OCI-LY7 (cell line): ENCODE results near the gene TRPM8.

ENCODE experiments used
- CTCF ChIP-seq: fragments of 200-600 bp; sonication (generic); conservative IDR thresholded peaks from 2 replicates; pipeline ENCODE4 v1.5.1; 2014; ENCODE audit warnings: mild to moderate bottlenecking, antibody characterized with exemption, low read length, moderate library complexity, mixed read lengths
- EZH2phosphoT487 ChIP-seq: fragments of 200-600 bp; sonication (generic); IDR thresholded peaks from 2 replicates; pipeline ENCODE4 v1.6.1; 2018; ENCODE audit warnings: low read depth, borderline replicate concordance, mild to moderate bottlenecking, mixed run types, antibody characterized with exemption, low read length, moderate library complexity, mixed read lengths

- TF ChIP-seq CTCF = no peak
- TF ChIP-seq EZH2phosphoT487 = no peak
These were observed 63.9 kb downstream of the TRPM8 start for GRCh38 chr2:233980955-233981561.
